HG02852 (cell line): ENCODE measurements around the gene GPR152.
A peak's percentile ranks its signal among the peaks of the same experiment; 100 is the strongest.
"Not testable (repeated sequence)": the region's sequence is repeated elsewhere in the genome, so short reads cannot be mapped to it uniquely, and the experiment has no call there.

Source experiments
- ATAC-seq: cut with Tn5 transposase; IDR thresholded peaks from one replicate; pipeline ENCODE4 v1.9.1; 2021; ENCODE audit warnings: mild to moderate bottlenecking, moderate library complexity; ENCODE audit not compliant: unreplicated experiment

The GPR152 gene

GRCh38 chr11:67412495-67413179 lies 39.9 kb downstream of the GPR152 start:
- ATAC-seq, result no peak

- no peak for ATAC-seq
Observed at GRCh38 chr11:67411785-67412152, 40.8 kb downstream of the GPR152 start.

- ATAC-seq, result no peak
Observed at GRCh38 chr11:67410984-67411784, 41.3 kb downstream of the GPR152 start.

- no peak for ATAC-seq
Observed at GRCh38 chr11:67410369-67410831, 42.1 kb downstream of the GPR152 start.

- no peak for ATAC-seq
Observed at GRCh38 chr11:67409781-67410368, 42.7 kb downstream of the GPR152 start.

- ATAC-seq, result peak; percentile 53
Observed at GRCh38 chr11:67409261-67409666, 43.3 kb downstream of the GPR152 start.

- ATAC-seq, result peak; percentile 20
Observed at GRCh38 chr11:67408437-67409200, 43.9 kb downstream of the GPR152 start.

GRCh38 chr11:67407688-67408163 lies 44.8 kb downstream of the GPR152 start:
- ATAC-seq, result no peak

- ATAC-seq, result no peak
Observed at GRCh38 chr11:67406969-67407687, 45.4 kb downstream of the GPR152 start.

- no peak for ATAC-seq
Observed at GRCh38 chr11:67406420-67406968, 46.0 kb downstream of the GPR152 start.

GRCh38 chr11:67405688-67406339 lies 46.7 kb downstream of the GPR152 start:
- no peak for ATAC-seq

GRCh38 chr11:67405196-67405567 lies 47.3 kb downstream of the GPR152 start:
- no peak for ATAC-seq

GRCh38 chr11:67404515-67405195 lies 47.9 kb downstream of the GPR152 start:
- ATAC-seq, result no peak

GRCh38 chr11:67403085-67403484 lies 49.4 kb downstream of the GPR152 start:
- ATAC-seq, result not testable (repeated sequence)

GRCh38 chr11:67402192-67402839 lies 50.2 kb downstream of the GPR152 start:
- ATAC-seq, result not testable (repeated sequence)

- peak; percentile 63 for ATAC-seq
Observed at GRCh38 chr11:67401495-67402191, 50.9 kb downstream of the GPR152 start, which contains the start of gene PPP1CA. TSS of gene PPP1CA (minus strand) at chr11:67401858. CDS start at chr11:67401782, 76 bp downstream.
